DOHH2 (cell line): ENCODE results near the gene CISD3.

ENCODE experiments used
- H3F3A ChIP-seq: fragments of 200-600 bp; sonication (generic), shearing (Covaris generic); 2 replicates; pipeline ENCODE4 v1.6.0; 2016; ENCODE audit warnings: antibody characterized with exemption, mild to moderate bottlenecking; ENCODE audit not compliant: control insufficient read depth, insufficient read depth
- H3K27ac ChIP-seq: fragments of 200-600 bp; sonication (generic); 2 replicates; pipeline ENCODE4 v1.5.1; 2014; ENCODE audit warnings: low read depth, mild to moderate bottlenecking, low read length, moderate library complexity
- H3K27me3 ChIP-seq: fragments of 200-600 bp; sonication (generic); 2 replicates; pipeline ENCODE4 v1.6.1; 2014; ENCODE audit warnings: mild to moderate bottlenecking, low read length, mixed read lengths; ENCODE audit not compliant: control insufficient read depth
- H3K36me3 ChIP-seq: fragments of 200-600 bp; sonication (generic); 2 replicates; pipeline ENCODE4 v1.6.1; 2014; ENCODE audit warnings: mild to moderate bottlenecking, low read length, moderate library complexity, mixed read lengths; ENCODE audit not compliant: control insufficient read depth
- H3K4me1 ChIP-seq: fragments of 200-600 bp; sonication (generic); 2 replicates; pipeline ENCODE4 v1.6.1; 2014; ENCODE audit warnings: mild to moderate bottlenecking, low read length, mixed read lengths; ENCODE audit not compliant: control insufficient read depth
- H3K4me2 ChIP-seq: fragments of 200-600 bp; sonication (generic); 2 replicates; pipeline ENCODE4 v1.6.0; 2014; ENCODE audit warnings: mild to moderate bottlenecking, low read length, moderate library complexity
- H3K4me3 ChIP-seq: fragments of 200-600 bp; sonication (generic); 2 replicates; pipeline ENCODE4 v1.5.1; 2014; ENCODE audit warnings: mild to moderate bottlenecking, low read length, mixed read lengths
- H3K79me2 ChIP-seq: fragments of 200-600 bp; sonication (generic); 2 replicates; pipeline ENCODE4 v1.6.1; 2014; ENCODE audit warnings: mild to moderate bottlenecking, low read length, mixed read lengths; ENCODE audit not compliant: control insufficient read depth
- H3K9me2 ChIP-seq: fragments of 200-600 bp; sonication (generic); replicated peaks from 2 replicates; pipeline ENCODE4 v1.6.1; 2014; ENCODE audit warnings: mild to moderate bottlenecking, low read length, mixed read lengths; ENCODE audit not compliant: control insufficient read depth
- H3K9me3 ChIP-seq: fragments of 200-600 bp; sonication (generic); 2 replicates; pipeline ENCODE4 v1.6.1; 2014; ENCODE audit warnings: antibody characterized with exemption, low read length, mixed read lengths; ENCODE audit not compliant: control insufficient read depth, insufficient read depth
- H4K20me1 ChIP-seq: fragments of 200-600 bp; sonication (generic); 2 replicates; pipeline ENCODE4 v1.6.0; 2014; ENCODE audit warnings: low read depth, mild to moderate bottlenecking, antibody characterized with exemption, low read length, moderate library complexity; ENCODE audit not compliant: control insufficient read depth, insufficient read depth
- EZH2phosphoT487 ChIP-seq: fragments of 200-600 bp; sonication (generic); IDR thresholded peaks from 2 replicates; pipeline ENCODE4 v1.6.1; 2017; ENCODE audit warnings: borderline replicate concordance, mild to moderate bottlenecking, antibody characterized with exemption, low read length, moderate library complexity, mixed read lengths
- TF ChIP-seq, protein P1 (sequence below): fragments of 200-600 bp; sonication (generic); IDR thresholded peaks from one replicate; pipeline ENCODE4 v1.5.1; 2014; ENCODE audit warnings: antibody characterized with exemption, mild to moderate bottlenecking, low read depth, low read length; ENCODE audit not compliant: poor library complexity, severe bottlenecking

The CISD3 gene

DNA sequence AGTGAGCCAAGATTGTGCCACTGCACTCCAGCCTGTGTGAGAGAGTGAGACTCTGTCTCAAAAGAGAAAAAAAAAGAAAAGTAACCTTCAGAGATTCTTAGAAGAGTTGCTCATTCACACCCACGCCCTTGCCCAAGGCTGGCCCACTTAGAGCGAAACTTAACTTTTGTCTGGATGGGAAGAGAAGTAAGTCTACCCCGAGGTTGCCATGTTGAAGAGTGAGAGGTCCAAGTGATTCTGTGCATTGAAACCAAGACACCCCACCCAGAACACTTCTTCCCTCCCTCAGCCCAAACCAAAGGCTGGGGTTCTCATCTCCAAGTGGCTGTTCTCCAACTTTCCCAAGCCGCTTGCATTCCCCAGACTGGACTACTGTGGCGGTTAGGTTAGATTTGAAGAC lies 2.4 kb upstream of the CISD3 start:
- Histone ChIP-seq H3K9me3 (no peaks in the 10 kb centered on the region), H3K27me3 (no peaks in the 10 kb centered on the region), H3K4me2 (peak overlapping the region; percentile 67), H3K36me3 (peaks cover 37% of the 10 kb centered on the region), H3K27ac (peak overlapping the region; percentile 62), H3K79me2 (peaks cover 23% of the 10 kb centered on the region), H3F3A (peaks cover 8% of the 10 kb centered on the region; the same call in 1 of the 2 replicates), H3K9me2 (no peaks in the 10 kb centered on the region), H3K4me1 (peaks cover 48% of the 10 kb centered on the region), H4K20me1 (no peaks in the 10 kb centered on the region), H3K4me3 (peak overlapping the region; percentile 47)
- TF ChIP-seq, protein P1, sequence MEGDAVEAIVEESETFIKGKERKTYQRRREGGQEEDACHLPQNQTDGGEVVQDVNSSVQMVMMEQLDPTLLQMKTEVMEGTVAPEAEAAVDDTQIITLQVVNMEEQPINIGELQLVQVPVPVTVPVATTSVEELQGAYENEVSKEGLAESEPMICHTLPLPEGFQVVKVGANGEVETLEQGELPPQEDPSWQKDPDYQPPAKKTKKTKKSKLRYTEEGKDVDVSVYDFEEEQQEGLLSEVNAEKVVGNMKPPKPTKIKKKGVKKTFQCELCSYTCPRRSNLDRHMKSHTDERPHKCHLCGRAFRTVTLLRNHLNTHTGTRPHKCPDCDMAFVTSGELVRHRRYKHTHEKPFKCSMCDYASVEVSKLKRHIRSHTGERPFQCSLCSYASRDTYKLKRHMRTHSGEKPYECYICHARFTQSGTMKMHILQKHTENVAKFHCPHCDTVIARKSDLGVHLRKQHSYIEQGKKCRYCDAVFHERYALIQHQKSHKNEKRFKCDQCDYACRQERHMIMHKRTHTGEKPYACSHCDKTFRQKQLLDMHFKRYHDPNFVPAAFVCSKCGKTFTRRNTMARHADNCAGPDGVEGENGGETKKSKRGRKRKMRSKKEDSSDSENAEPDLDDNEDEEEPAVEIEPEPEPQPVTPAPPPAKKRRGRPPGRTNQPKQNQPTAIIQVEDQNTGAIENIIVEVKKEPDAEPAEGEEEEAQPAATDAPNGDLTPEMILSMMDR: no peak
- TF ChIP-seq EZH2phosphoT487: no peak

DNA sequence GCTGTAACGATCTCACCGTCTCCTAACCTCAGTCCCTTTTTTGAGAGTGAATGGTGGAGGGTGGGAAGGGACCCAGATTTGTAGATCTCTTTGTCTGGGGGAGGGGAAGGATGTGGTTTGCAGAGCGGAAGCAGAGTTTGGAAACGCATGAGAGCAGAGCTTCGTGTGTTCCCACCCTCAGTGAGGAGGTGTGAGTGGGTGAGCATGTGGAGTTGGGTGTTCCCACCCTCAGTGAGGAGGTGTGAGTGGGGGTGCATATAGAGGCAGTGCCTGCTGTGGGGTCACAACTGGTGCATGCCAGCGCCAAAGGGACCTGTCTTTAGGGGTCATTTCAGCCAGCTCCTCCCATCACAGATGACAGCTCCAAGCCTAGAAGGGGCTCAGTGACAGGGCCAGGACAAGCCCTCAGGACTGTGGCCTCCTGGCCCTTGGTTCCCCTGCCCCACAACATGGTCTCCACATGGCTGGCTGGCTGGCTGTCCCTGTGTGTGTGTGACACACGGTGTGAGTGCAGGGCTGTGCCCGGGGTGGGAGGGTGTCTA lies 1.8 kb upstream of the CISD3 start:
- Histone ChIP-seq H3K4me1 (peaks cover 48% of the 10 kb centered on the region), H3F3A (peaks cover 9% of the 10 kb centered on the region; the same call in 1 of the 2 replicates), H3K4me3 (peak overlapping the region; percentile 47), H4K20me1 (no peaks in the 10 kb centered on the region), H3K4me2 (peak overlapping the region; percentile 67), H3K36me3 (peaks cover 39% of the 10 kb centered on the region), H3K9me3 (no peaks in the 10 kb centered on the region), H3K27ac (peak overlapping the region; percentile 62), H3K9me2 (no peaks in the 10 kb centered on the region), H3K79me2 (peaks cover 23% of the 10 kb centered on the region), H3K27me3 (no peaks in the 10 kb centered on the region)
- TF ChIP-seq, protein P1: no peak
- TF ChIP-seq EZH2phosphoT487: no peak

DNA sequence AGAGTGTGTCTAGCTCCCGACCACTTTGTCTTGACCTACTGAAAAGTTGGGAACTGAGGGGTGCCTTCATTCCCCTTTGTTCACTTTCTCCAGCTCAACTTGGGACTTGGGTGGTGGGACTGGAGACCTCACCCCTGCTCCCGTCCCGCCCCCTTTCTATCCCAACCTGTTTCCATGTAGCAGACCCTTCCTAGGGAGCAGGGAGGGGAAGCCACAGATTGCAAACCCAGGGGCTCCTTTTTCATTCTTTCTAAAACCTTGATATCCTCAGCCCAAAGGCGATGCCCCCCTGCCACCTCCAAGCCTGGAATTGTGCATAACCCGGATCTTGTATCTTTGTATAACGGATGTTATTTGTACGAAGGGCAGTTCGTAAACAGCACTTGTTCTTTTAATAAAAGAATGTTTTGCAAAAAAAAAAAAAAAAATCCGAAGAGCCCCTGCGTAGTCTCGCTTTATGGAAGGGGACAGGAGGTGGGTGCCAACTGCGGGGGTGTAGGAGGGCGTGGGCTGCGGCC lies 714 bp upstream of the CISD3 start:
- no peaks in the 10 kb centered on the region for H3K9me3 ChIP-seq
- H3K27me3 ChIP-seq: no peaks in the 10 kb centered on the region
- H3K79me2 ChIP-seq: peaks cover 23% of the 10 kb centered on the region
- peak overlapping the region; percentile 72 for H3K4me3 ChIP-seq
- TF ChIP-seq, protein P1: no peak
- no peak overlapping the region for H3K27ac ChIP-seq
- peak overlapping the region; percentile 67 for H3K4me2 ChIP-seq
- no peaks in the 10 kb centered on the region for H4K20me1 ChIP-seq
- H3K9me2 ChIP-seq: no peaks in the 10 kb centered on the region
- peaks cover 14% of the 10 kb centered on the region; the same call in 1 of the 2 replicates for H3F3A ChIP-seq
- H3K4me1 ChIP-seq: peaks cover 48% of the 10 kb centered on the region
- peaks cover 44% of the 10 kb centered on the region for H3K36me3 ChIP-seq
